GM19455 (cell line): ENCODE results near the gene PDZD8.
"Not testable (repeated sequence)": the region's sequence is repeated elsewhere in the genome, so short reads cannot be mapped to it uniquely, and the experiment has no call there.

Source experiments
- ATAC-seq: cut with Tn5 transposase; IDR thresholded peaks from one replicate; pipeline ENCODE4 v1.9.1; 2021; ENCODE audit not compliant: unreplicated experiment

The PDZD8 gene

GRCh38 chr10:117256910-117257309, 118.3 kb downstream of the PDZD8 start:
- no peak for ATAC-seq

DNA sequence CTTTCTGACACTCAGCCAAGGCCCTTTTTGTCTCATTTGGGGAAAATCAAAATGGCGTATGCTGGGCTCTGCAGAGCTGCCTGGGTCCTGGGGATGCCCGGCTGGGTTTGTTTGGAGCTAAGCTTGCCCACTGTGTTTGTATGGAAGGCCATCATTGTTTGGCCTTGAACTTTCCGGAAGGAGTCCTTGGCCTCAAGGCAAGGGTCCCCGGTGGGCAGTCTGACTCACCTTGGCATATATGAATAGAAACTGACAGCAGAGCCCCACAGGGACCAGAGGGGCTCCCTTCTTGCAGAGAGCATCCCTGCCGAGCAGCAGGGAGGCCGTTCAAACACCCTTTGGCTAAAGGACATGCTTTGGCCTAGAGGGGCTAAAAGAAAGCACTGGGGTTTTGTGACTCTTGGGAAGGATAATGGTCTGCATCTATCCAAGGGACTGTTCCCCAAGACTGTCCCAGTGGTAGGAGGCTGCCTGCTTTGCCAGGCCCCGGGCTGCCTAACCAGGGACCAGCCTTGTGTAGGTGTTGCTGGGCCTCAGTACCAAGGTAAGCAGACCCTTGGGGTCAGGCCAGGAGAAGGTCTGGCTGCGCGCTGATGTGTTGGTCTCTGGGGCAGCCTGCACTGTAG, 119.3 kb downstream of the PDZD8 start:
- ATAC-seq = no peak

- no peak for ATAC-seq
Measured at GRCh38 chr10:117254774-117255735, 120.2 kb downstream of the PDZD8 start.

DNA sequence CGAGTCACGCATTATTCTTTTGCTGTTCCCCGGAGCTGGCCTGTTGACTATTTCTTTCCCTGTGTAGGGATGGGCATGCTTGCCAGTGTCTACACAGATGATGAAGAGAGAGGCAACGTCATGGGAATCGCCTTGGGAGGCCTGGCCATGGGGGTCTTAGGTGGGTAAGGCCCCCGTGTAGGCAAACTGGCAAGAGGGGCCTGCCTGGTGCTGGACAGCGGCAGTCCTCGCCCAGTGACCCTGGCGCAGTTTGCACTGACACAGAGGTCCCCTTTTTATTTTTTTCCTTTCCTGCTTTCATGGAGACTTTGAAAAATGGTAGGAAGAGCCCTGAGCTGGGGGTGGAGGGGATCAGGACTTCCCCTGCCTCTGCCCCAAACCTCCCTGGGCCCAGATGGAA, 120.9 kb downstream of the PDZD8 start:
- ATAC-seq = no peak

DNA sequence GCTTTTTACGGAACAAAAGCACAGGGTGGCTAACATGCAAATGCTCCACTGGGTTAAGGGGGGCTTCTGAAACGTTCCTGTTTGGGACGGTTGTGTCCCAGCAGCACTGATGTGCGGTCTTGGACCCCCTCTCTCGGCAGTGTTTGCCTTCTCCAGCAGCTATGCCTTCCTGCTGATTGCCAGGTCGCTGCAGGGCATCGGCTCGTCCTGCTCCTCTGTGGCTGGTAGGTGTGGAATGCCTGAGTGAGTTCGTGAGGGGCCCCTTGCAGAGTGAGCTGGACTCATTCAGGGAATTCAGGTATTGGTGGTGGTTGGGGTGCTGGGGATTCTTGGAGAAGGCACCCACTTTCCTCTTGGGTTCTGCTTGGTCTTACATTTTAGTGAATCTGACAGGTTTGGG, 121.3 kb downstream of the PDZD8 start:
- ATAC-seq = no peak

DNA sequence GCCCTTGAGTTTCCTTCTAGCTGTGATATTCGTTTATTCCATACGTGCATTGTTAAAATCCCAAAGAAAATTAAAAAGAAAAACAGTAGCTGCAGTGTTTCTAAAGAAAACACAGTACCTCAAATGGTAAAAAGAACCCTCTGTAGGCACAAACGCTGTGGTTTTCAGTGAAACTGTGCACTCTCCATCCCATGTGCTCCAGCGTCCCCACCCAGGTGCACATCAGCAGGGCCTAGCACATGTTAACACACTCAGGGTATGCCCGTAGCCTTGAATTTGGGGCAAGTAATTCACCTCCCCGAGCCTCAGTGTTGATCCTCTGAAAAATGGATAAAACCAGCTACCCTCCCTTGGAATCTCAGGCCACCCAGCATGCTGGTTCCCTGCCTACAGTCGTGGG, 124.8 kb downstream of the PDZD8 start:
- ATAC-seq = no peak

DNA sequence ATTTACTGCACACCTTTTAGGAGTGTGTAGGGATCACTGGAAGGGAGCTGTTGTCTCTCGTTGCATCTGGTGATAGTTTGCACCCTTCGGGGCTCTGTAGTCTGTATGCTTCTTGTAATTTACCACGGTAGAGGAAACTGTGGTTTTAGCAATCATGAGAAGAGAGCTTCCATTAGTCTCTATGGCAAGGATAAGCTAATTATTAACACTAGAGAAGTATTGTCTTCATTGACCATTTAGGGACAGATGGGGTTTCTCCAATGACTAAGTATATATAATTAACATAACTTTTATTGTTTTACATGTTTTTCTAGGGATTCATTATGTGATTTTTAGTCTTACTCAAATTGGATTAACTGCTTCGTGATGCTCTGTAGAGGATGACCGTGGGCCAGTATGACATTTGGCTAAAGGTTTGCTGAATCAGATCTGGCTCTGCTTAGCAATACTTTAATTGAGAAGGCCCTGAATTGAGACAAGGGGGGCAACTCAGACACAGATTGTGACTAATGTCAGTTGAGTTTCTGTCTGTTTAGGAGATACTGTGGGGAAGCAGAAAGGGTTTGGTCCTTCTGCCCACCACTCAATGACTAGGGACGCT, 125.6 kb downstream of the PDZD8 start:
- no peak for ATAC-seq

DNA sequence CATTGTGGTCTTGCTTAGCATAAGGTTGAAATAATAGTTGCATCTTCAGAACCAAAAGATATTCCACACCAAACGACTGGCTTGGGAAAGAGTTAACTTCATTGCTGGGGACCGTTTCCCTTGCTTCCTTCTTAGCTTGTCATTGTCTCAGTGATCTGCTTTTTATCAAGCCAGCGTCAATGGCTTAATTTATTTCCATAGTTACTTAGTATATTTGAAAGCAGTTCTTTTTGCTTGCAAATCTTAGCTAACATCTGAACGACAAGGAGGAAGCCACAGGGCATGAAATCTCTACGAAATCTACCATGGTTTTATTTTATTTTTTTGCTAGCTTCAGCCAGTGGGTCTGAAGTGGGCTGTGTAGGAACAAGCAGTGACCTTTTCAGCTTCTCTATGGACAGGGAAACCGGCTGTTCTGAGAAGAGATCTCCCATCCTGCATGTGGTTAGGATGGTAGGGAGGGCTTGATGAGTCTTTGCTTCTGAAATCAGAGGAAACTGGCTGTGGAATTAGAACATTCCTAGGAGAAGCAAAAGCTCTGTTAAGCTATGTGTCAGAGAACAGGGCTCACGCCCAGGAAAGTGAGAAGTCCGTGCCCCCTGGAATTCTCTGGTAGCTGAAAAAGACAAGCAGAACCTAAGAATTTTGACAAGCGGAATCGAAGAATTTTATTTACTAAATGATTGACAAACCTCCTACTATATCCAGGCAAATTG, 126.3 kb downstream of the PDZD8 start:
- no peak for ATAC-seq

- ATAC-seq = no peak
Measured at GRCh38 chr10:117246997-117247671, 128.1 kb downstream of the PDZD8 start.

GRCh38 chr10:117242463-117242832, 132.8 kb downstream of the PDZD8 start:
- ATAC-seq = no peak

- ATAC-seq = no peak
Measured at GRCh38 chr10:117241541-117242462, 133.4 kb downstream of the PDZD8 start.

- ATAC-seq = no peak
Measured at GRCh38 chr10:117240621-117241529, 134.4 kb downstream of the PDZD8 start, which contains the start of gene SLC18A2. Gene SLC18A2 (plus strand): TSS chr10:117241114. CDS start chr10:117241694, 580 bp downstream.

GRCh38 chr10:117239721-117240620, 135.3 kb downstream of the PDZD8 start:
- ATAC-seq = no peak

- no peak for ATAC-seq
Measured at GRCh38 chr10:117239051-117239450, 136.2 kb downstream of the PDZD8 start.

DNA sequence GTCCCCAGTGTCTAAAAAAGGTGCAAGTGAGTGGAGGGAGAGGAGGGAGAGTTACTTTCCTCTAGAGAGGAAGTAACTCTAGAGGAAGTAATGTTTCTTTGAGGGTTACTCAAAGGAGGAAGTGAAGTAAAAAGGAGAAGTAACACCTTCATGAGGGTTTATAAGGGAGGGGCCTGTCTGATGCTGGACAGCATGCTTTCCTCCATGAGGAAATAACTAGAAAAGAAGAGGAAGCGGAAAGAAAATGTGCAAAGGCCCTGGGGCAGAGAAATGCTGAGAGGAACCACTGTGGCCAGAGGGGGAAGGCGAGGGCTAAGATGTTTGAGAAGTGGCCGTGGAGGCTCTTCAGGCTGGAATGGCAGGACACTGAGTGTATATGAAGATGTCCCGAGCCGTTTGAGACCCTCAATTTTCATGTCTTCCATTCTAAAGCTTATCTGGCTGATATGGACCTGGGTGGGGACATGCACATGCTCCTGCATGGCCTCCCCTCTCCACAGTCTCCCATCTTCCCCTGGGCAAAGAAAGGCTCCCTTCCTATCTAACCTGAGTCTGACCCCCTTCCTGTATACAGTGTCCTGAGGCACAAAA, 137.7 kb downstream of the PDZD8 start:
- no peak for ATAC-seq

DNA sequence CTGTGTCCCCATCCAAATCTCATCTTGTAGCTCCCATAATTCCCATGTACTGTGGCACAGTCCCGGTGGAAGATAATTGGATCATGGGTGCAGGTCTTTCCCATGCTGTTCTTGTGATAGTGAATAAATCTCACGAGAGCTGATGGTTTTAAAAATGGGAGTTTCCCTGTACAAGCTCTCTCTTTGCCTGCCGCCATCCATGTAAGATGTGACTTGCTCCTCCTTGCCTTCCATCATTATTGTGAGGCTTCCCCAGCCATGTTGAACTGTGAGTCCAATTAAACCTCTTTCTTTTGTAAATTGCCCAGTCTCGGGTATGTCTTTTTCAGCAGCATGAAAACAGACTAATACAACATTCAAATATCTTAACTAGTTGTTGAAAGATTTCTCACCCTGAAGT, 145.1 kb downstream of the PDZD8 start:
- not testable (repeated sequence) for ATAC-seq

GRCh38 chr10:117228210-117228609, 147.0 kb downstream of the PDZD8 start:
- no peak for ATAC-seq
